B cell (primary cell): ENCODE data around the gene PLD1. TPM values are rescaled to one million over a fixed set of nuclear protein-coding genes. Genes with fewer than 3 reads are reported as not detected.

Experiments
- ATAC-seq: fragments of 200-7000 bp; cut with Tn5 transposase; one replicate; pipeline ENCODE4 v1.10.0; 2021; ENCODE audit warnings: low read depth, mild to moderate bottlenecking, moderate number of reproducible peaks, moderate library complexity
- CTCF ChIA-PET: fragments of 350-600 bp; sonication (Branson Sonifier 250); formaldehyde crosslinking; loops from one replicate; lab custom pipeline; 2021; ENCODE audit warnings: antibody characterized with exemption, inconsistent platforms; lab: Charles Lee
- POLR2A ChIA-PET: fragments of 350-600 bp; sonication (Branson Sonifier 250); formaldehyde crosslinking; loops from one replicate; lab custom pipeline; 2021; ENCODE audit warnings: antibody characterized with exemption; lab: Charles Lee
- DNase-seq: peaks from one replicate; pipeline ENCODE4 v3.0.0; 2013
- H2AFZ ChIP-seq: 2 replicates; pipeline ENCODE4 v1.6.1; 2012; ENCODE audit warnings: mild to moderate bottlenecking, low read depth, low read length; ENCODE audit not compliant: insufficient read depth, poor library complexity, severe bottlenecking
- H3K27ac ChIP-seq, 2 donors: 1 replicate in 1 of 2; 2 replicates in 1 of 2; pipeline ENCODE4 v1.5.1; 2012 to 2013; ENCODE audit warnings: low read length in 2 of 2, mild to moderate bottlenecking in 2 of 2, moderate library complexity in 1 of 2
- H3K27me3 ChIP-seq, 4 experiments: fragments of 200-600 bp in 1 of 4; sonication (generic) in 1 of 4; replicated peaks in 1 of 4; 1 replicate in 2 of 4; 2 replicates in 2 of 4; pipeline versions ENCODE4 v1.6.1 to v1.7.0; 2013 to 2016; ENCODE audit warnings: low read length in 3 of 4, mild to moderate bottlenecking in 2 of 4, mixed read lengths in 1 of 4, moderate library complexity in 1 of 4; ENCODE audit not compliant: insufficient read depth in 4 of 4, control insufficient read depth in 3 of 4; ENCODE audit errors: control extremely low read depth in 1 of 4
- H3K36me3 ChIP-seq, 2 experiments: replicated peaks in 1 of 2; 1 replicate in 1 of 2; 2 replicates in 1 of 2; pipeline versions ENCODE4 v1.6.1 to v1.7.1; 2013; ENCODE audit warnings: low read length in 1 of 2; ENCODE audit not compliant: insufficient read depth in 2 of 2, control insufficient read depth in 1 of 2; ENCODE audit errors: control extremely low read depth in 1 of 2, extremely low read depth in 1 of 2
- H3K4me1 ChIP-seq, 2 donors: fragments of 200-600 bp in 1 of 2; sonication (generic) in 1 of 2; 1 replicate in 1 of 2; 2 replicates in 1 of 2; pipeline versions ENCODE4 v1.5.1 to v1.6.1; 2013 to 2017; ENCODE audit warnings: low read length in 2 of 2; ENCODE audit not compliant: control insufficient read depth in 2 of 2, insufficient read depth in 2 of 2
- H3K4me2 ChIP-seq: replicated peaks from 2 replicates; pipeline ENCODE3; 2012; ENCODE audit warnings: mild to moderate bottlenecking, low read depth, low read length; ENCODE audit not compliant: poor library complexity, severe bottlenecking
- H3K4me3 ChIP-seq, 5 experiments: fragments of 200-600 bp in 1 of 5; sonication (generic) in 1 of 5; 1 replicate in 3 of 5; 2 replicates in 2 of 5; pipeline versions ENCODE4 v1.5.1 to v1.7.0; 2011 to 2016; ENCODE audit warnings: low read length in 4 of 5, mild to moderate bottlenecking in 4 of 5, low read depth in 2 of 5, control low read depth in 1 of 5, moderate library complexity in 1 of 5; ENCODE audit not compliant: insufficient read depth in 1 of 5; ENCODE audit errors: control extremely low read depth in 1 of 5, extremely low read depth in 1 of 5
- H3K79me2 ChIP-seq: fragments of 200-600 bp; sonication (generic); one replicate; pipeline ENCODE4 v1.6.0; 2016; ENCODE audit warnings: low read length; ENCODE audit not compliant: control insufficient read depth, insufficient read depth
- H3K9ac ChIP-seq: fragments of 200-600 bp; sonication (generic); 2 replicates; pipeline ENCODE4 v1.6.1; 2017; ENCODE audit warnings: mild to moderate bottlenecking, low read length, moderate library complexity
- H3K9me3 ChIP-seq, 3 donors: one replicate each; pipeline versions ENCODE4 v1.6.1 to v1.7.1; 2013; ENCODE audit warnings: low read length in 2 of 3; ENCODE audit not compliant: control insufficient read depth in 2 of 3, insufficient read depth in 1 of 3; ENCODE audit errors: control extremely low read depth in 1 of 3
- H4K20me1 ChIP-seq: 2 replicates; pipeline ENCODE4 v1.6.0; 2012; ENCODE audit warnings: mild to moderate bottlenecking, low read length; ENCODE audit not compliant: insufficient read depth, control insufficient read depth, poor library complexity, severe bottlenecking
- H3K27ac Mint-ChIP-seq: one replicate; pipeline ENCODE4 v1.8.0; 2021; ENCODE audit warnings: mixed read lengths
- H3K27me3 Mint-ChIP-seq: one replicate; pipeline ENCODE4 v1.8.0; 2021; ENCODE audit warnings: mixed read lengths
- H3K4me1 Mint-ChIP-seq: one replicate; pipeline ENCODE4 v1.8.0; 2021; ENCODE audit warnings: mixed read lengths
- H3K4me3 Mint-ChIP-seq: one replicate; pipeline ENCODE4 v1.8.0; 2021; ENCODE audit warnings: mixed read lengths
- H3K9me3 Mint-ChIP-seq: one replicate; pipeline ENCODE4 v1.8.0; 2022; ENCODE audit warnings: mixed read lengths; ENCODE audit not compliant: insufficient read depth
- EZH2 ChIP-seq: IDR thresholded peaks from 2 replicates; pipeline ENCODE4 v1.6.1; 2012; ENCODE audit warnings: borderline replicate concordance, low read depth, mild to moderate bottlenecking, moderate library complexity, low read length; ENCODE audit not compliant: insufficient read depth, poor library complexity, severe bottlenecking
- WGBS: methylation state at CpG from one replicate; pipeline ENCODE4 v1.1.5; 2013; ENCODE audit warnings: missing lambda C conversion rate; ENCODE audit not compliant: insufficient coverage; 5-methylcytosine and 5-hydroxymethylcytosine counted together
- intact Hi-C: fragments of 100-400 bp; cut with micrococcal nuclease; formaldehyde crosslinking; loops from one replicate; pipeline ENCODE4 v1.10.0; 2022
- polyA plus RNA-seq: library from polyadenylated mRNA; depleted of rRNA; stranded (reverse); fragments of >200 nt; gene quantifications from 2 replicates; pipeline ENCODE4 v1.2.3, GENCODE V29; 2012
- total RNA-seq, 2 donors: library from RNA; stranded (reverse); fragments of 120-200 nt in 1 of 2; gene quantifications; 1 replicate in 1 of 2; 2 replicates in 1 of 2; pipeline versions ENCODE4 v1.2.3 to v1.2.4, GENCODE V29; 2013 to 2022
- TF ChIP-seq, protein P1 (sequence below): fragments of 200-600 bp; IDR thresholded peaks from one replicate; pipeline ENCODE4 v1.8.0; 2022; ENCODE audit warnings: antibody characterized with exemption, mild to moderate bottlenecking

Gene PLD1
- total and polyA plus RNA-seq, 2 donors (not counting 1 experiment from before 2014, with no cell fraction given): 0.24 to 0.52 TPM

DNA sequence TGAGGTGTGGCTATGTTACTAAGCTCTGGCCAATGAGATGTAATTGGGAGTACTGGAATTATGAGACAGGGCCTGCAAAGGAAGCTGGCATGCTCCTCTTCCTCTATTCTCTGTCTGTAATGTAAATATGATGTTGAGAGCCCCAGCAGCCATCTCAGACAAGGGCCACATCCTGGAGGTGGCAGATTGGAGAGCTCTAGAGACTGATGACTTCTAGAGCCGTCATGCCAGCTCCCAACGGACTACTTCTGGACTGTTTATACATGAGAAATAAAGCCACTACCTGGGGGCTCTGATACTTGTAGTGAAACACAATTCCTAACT, 19.7 kb downstream of the PLD1 start:
- no peak overlapping the region for H3K4me2 ChIP-seq
- Mint-ChIP-seq H3K4me3 (no peak overlapping the region), H3K27ac (no peak overlapping the region), H3K4me1 (no peaks in the 10 kb centered on the region), H3K9me3 (no peaks in the 10 kb centered on the region), H3K27me3 (no peaks in the 10 kb centered on the region)
- no peak overlapping the region for H3K9ac ChIP-seq
- ChIA-PET CTCF (no interaction called here), POLR2A (no interaction called here)
- no CpG with 5 or more reads among the region's 2 CpGs for WGBS
- intact Hi-C loops: no loop called here
- no peaks in the 10 kb centered on the region for H3K27me3 ChIP-seq
- TF ChIP-seq, protein P1, sequence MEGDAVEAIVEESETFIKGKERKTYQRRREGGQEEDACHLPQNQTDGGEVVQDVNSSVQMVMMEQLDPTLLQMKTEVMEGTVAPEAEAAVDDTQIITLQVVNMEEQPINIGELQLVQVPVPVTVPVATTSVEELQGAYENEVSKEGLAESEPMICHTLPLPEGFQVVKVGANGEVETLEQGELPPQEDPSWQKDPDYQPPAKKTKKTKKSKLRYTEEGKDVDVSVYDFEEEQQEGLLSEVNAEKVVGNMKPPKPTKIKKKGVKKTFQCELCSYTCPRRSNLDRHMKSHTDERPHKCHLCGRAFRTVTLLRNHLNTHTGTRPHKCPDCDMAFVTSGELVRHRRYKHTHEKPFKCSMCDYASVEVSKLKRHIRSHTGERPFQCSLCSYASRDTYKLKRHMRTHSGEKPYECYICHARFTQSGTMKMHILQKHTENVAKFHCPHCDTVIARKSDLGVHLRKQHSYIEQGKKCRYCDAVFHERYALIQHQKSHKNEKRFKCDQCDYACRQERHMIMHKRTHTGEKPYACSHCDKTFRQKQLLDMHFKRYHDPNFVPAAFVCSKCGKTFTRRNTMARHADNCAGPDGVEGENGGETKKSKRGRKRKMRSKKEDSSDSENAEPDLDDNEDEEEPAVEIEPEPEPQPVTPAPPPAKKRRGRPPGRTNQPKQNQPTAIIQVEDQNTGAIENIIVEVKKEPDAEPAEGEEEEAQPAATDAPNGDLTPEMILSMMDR: no peak
- no peak for TF ChIP-seq EZH2
- no peak overlapping the region for H3K27ac ChIP-seq
- no peaks in the 10 kb centered on the region for H3K36me3 ChIP-seq
- no peaks in the 10 kb centered on the region for H3K79me2 ChIP-seq
- no peak for DNase-seq
- peaks cover 0 to 2% (median 0%) of the 10 kb centered on the region in 3 donors for H3K9me3 ChIP-seq
- H2AFZ ChIP-seq: no peak overlapping the region
- H3K4me3 ChIP-seq: no peak overlapping the region
- no peak for ATAC-seq
- no peaks in the 10 kb centered on the region for H4K20me1 ChIP-seq
- no peaks in the 10 kb centered on the region for H3K4me1 ChIP-seq

GRCh38 chr3:171789759-171790505, 20.4 kb downstream of the PLD1 start:
- DNase-seq: no peak
- no peaks in the 10 kb centered on the region for H3K9me3 Mint-ChIP-seq
- TF ChIP-seq EZH2: no peak
- TF ChIP-seq, protein P1: no peak
- H3K27ac Mint-ChIP-seq: no peak overlapping the region
- H3K4me1 Mint-ChIP-seq: no peaks in the 10 kb centered on the region
- H3K4me2 ChIP-seq: no peak overlapping the region
- no peaks in the 10 kb centered on the region for H3K4me1 ChIP-seq
- ChIA-PET POLR2A (no interaction called here), CTCF (no interaction called here)
- intact Hi-C loops: no loop called here
- H3K36me3 ChIP-seq: no peaks in the 10 kb centered on the region
- H3K4me3 Mint-ChIP-seq: no peak overlapping the region
- peaks cover 0 to 2% (median 0%) of the 10 kb centered on the region in 3 donors for H3K9me3 ChIP-seq
- H3K27ac ChIP-seq: no peak overlapping the region
- H3K4me3 ChIP-seq: no peak overlapping the region
- 100% methylated on average over 1 of the region's 4 CpGs for WGBS
- no peak for ATAC-seq
- H4K20me1 ChIP-seq: no peaks in the 10 kb centered on the region
- H3K9ac ChIP-seq: no peak overlapping the region
- H2AFZ ChIP-seq: no peak overlapping the region
- H3K27me3 Mint-ChIP-seq: no peaks in the 10 kb centered on the region
- no peaks in the 10 kb centered on the region for H3K79me2 ChIP-seq
- no peaks in the 10 kb centered on the region for H3K27me3 ChIP-seq
